ENCODE results near the gene REV1. TPM values are rescaled to one million over a fixed set of nuclear protein-coding genes. Genes with fewer than 3 reads are reported as not detected.

REV1 gene
- total and polyA plus RNA-seq, 2 of the 4 experiments (the other 2 are of a cell fraction): 13.4 to 30.1 TPM

GRCh38 chr2:99406137-99406536 lies 83.7 kb downstream of the REV1 start:
- Histone ChIP-seq H3K79me1 (ENCODE audit: low read depth in 1 of 2, low read length in 2 of 2) (peaks cover 0 to 9% of the 10 kb centered on the region in 2 experiments; a peak in 3 of 4 replicates), H3K14ac (replicated peaks; ENCODE audit: low read depth, low read length) (no peak overlapping the region), H3K9ac (ENCODE audit: low read depth, low read length) (no peak overlapping the region), H2AK9ac (replicated peaks; ENCODE audit: low read depth, low read length, poor library complexity) (no peak overlapping the region), H4K91ac (ENCODE audit: insufficient read depth, low read depth, low read length) (no peak overlapping the region), H3K4me2 (ENCODE audit: low read depth, low read length) (no peak overlapping the region), H2BK5ac (ENCODE audit: low read depth, low read length, poor library complexity, severe bottlenecking) (no peak overlapping the region), H2AK5ac (ENCODE audit: low read depth, low read length) (no peak overlapping the region), H4K8ac (ENCODE audit: low read depth in 2 of 2, low read length in 2 of 2) (no peak overlapping the region), H3K4ac (ENCODE audit: low read depth, low read length) (no peak overlapping the region), H3K9me3 (ENCODE audit: control insufficient read depth, insufficient read depth, low read length) (no peaks in the 10 kb centered on the region), H4K5ac (ENCODE audit: low read depth, low read length) (no peak overlapping the region), H2BK15ac (ENCODE audit: low read depth, low read length) (no peak overlapping the region), H3K23ac (ENCODE audit: low read depth, low read length) (no peak overlapping the region), H3K9me1 (ENCODE audit: insufficient read depth, low read length) (no peaks in the 10 kb centered on the region; the same call in 1 of the 2 replicates), H3K18ac (ENCODE audit: low read depth, low read length) (no peak overlapping the region), H3K27me3 (ENCODE audit: control insufficient read depth, insufficient read depth, low read length) (no peaks in the 10 kb centered on the region), H3K27ac (ENCODE audit: insufficient read depth, low read length) (no peak overlapping the region), H3K4me1 (ENCODE audit: control insufficient read depth, insufficient read depth, low read length) (no peaks in the 10 kb centered on the region), H2BK120ac (ENCODE audit: low read depth, low read length) (no peak overlapping the region), H2AFZ (replicated peaks; ENCODE audit: low read length, poor library complexity) (no peak overlapping the region), H2BK20ac (ENCODE audit: low read depth, low read length) (no peak overlapping the region), H3K36me3 (ENCODE audit: control insufficient read depth, insufficient read depth, low read length) (peaks cover 38% of the 10 kb centered on the region), H3K56ac (ENCODE audit: extremely low read depth, insufficient read depth, low read length) (no peak overlapping the region), H4K20me1 (ENCODE audit: insufficient read depth, low read length) (no peaks in the 10 kb centered on the region), H3K4me3 (ENCODE audit: insufficient read depth, low read depth, low read length) (no peak overlapping the region)
- ATAC-seq (ENCODE audit: low read depth) (no peak), DNase-seq (no peak)
- CTCF ChIA-PET: no interaction called here
- intact Hi-C loops (cut with micrococcal nuclease) (no loop called here), in situ Hi-C loops (cut with MboI; ENCODE audit: low sequenced_read_pairs) (no loop called here), dilution Hi-C loops (cut with HindIII; ENCODE audit: low sequenced_read_pairs, unreplicated experiment) (no loop called here)
- no TSS peak for BruUV-seq (replicated peaks)
- TF ChIP-seq SMC3 (IDR thresholded peaks at IDR 0.05; ENCODE audit: low read depth, low read length) (no peak), BHLHE40 (IDR thresholded peaks at IDR 0.05; ENCODE audit: low read depth, low read length) (no peak), CTCF (conservative IDR thresholded peaks at IDR 0.05; ENCODE audit: low read depth, low read length) (no peak), FOS (IDR thresholded peaks at IDR 0.05; ENCODE audit: low read depth, low read length) (no peak), CHD1 (IDR thresholded peaks at IDR 0.05; ENCODE audit: low read depth, low read length) (no peak), MXI1 (IDR thresholded peaks at IDR 0.05; ENCODE audit: borderline replicate concordance, low read depth, low read length) (no peak), MAFK (IDR thresholded peaks at IDR 0.05; ENCODE audit: low read depth, low read length) (no peak)
- POLR2A ChIA-PET (ENCODE audit: unreplicated experiment): no interaction called here
- no CpG with 5 or more reads among the region's 6 CpGs for WGBS, 2 experiments (ENCODE audit: extremely low coverage in 2 of 2, insufficient read length in 1 of 2)
